Pulmonary artery endothelial cell (primary cell): ENCODE results near the gene PIGA. TPM values are rescaled to one million over a fixed set of nuclear protein-coding genes. Genes with fewer than 3 reads are reported as not detected.

Experiments
- total RNA-seq: library from RNA; depleted of rRNA; stranded (reverse); fragments of >200 nt; gene quantifications from 2 replicates; pipeline ENCODE4 v1.2.3, GENCODE V29; 2014

PIGA gene
- total RNA-seq, 1 donor from 2014 or later = 10.9 TPM

Other genes with a start within 250 kb of the PIGA start
- 9.2 and 21.0 TPM in 2 replicates for gene ASB9, start 65.4 kb downstream of the PIGA start, total RNA-seq
- not detected in 2 replicates for gene ASB11, start 19.9 kb downstream of the PIGA start, total RNA-seq
- gene VEGFD, start 48.9 kb upstream of the PIGA start, total RNA-seq = 0.20 and 0.28 TPM in 2 replicates
- gene PIR, start 157.8 kb upstream of the PIGA start, total RNA-seq = 127 and 141 TPM in 2 replicates
- 208 and 209 TPM in 2 replicates for gene BMX, start 165.3 kb upstream of the PIGA start, total RNA-seq